Activated naive CD8-positive, alpha-beta T cell treated with anti-CD3 and anti-CD28 coated beads, Interleukin-2, amount 50 U/mL, for 16 hours (primary cell): ENCODE measurements around the gene GRIN2A.

ENCODE experiments used
- DNase-seq: peaks from one replicate; pipeline ENCODE4 v3.0.0-alpha.2; 2020; ENCODE audit warnings: low read depth, low spot score

GRIN2A gene

GRCh38 chr16:9772526-9773225, 409.6 kb downstream of the GRIN2A start:
- DNase-seq, result no peak

- no peak for DNase-seq
Observed at GRCh38 chr16:9766891-9767290, 415.3 kb downstream of the GRIN2A start.

- DNase-seq, result no peak
Observed at GRCh38 chr16:9763505-9763904, 418.7 kb downstream of the GRIN2A start.

GRCh38 chr16:9761870-9762269, 420.4 kb downstream of the GRIN2A start:
- DNase-seq, result no peak

GRCh38 chr16:9757687-9758086, 424.5 kb downstream of the GRIN2A start:
- no peak for DNase-seq

- DNase-seq, result no peak
Observed at GRCh38 chr16:9756434-9756833, 425.8 kb downstream of the GRIN2A start.

- no peak for DNase-seq
Observed at GRCh38 chr16:9755081-9755480, 427.1 kb downstream of the GRIN2A start.

- DNase-seq, result no peak
Observed at GRCh38 chr16:9741776-9742175, 440.5 kb downstream of the GRIN2A start.

- DNase-seq, result no peak
Observed at GRCh38 chr16:9739301-9739700, 442.9 kb downstream of the GRIN2A start.

- no peak for DNase-seq
Observed at GRCh38 chr16:9738690-9739089, 443.5 kb downstream of the GRIN2A start.

- no peak for DNase-seq
Observed at GRCh38 chr16:9736547-9736946, 445.7 kb downstream of the GRIN2A start.

- no peak for DNase-seq
Observed at GRCh38 chr16:9723136-9723535, 459.1 kb downstream of the GRIN2A start.

GRCh38 chr16:9713907-9714306, 468.3 kb downstream of the GRIN2A start:
- DNase-seq, result no peak

- no peak for DNase-seq
Observed at GRCh38 chr16:9713156-9713555, 469.1 kb downstream of the GRIN2A start.

- no peak for DNase-seq
Observed at GRCh38 chr16:9708972-9709620, 473.1 kb downstream of the GRIN2A start.

- no peak for DNase-seq
Observed at GRCh38 chr16:9706217-9706836, 475.9 kb downstream of the GRIN2A start.

- no peak for DNase-seq
Observed at GRCh38 chr16:9703731-9704130, 478.5 kb downstream of the GRIN2A start.
